GM12872 (cell line): ENCODE data around the gene TLK1.

Experiments
- CTCF ChIP-seq: IDR thresholded peaks from 3 replicates; pipeline ENCODE4 v1.5.1; 2011; ENCODE audit warnings: low read depth, mild to moderate bottlenecking, low read length, moderate library complexity; ENCODE audit not compliant: insufficient read depth

The TLK1 gene

GRCh38 chr2:171042253-171042969 lies 118.3 kb downstream of the TLK1 start:
- TF ChIP-seq CTCF: no peak

GRCh38 chr2:171036532-171036931 lies 124.2 kb downstream of the TLK1 start:
- TF ChIP-seq CTCF: no peak

GRCh38 chr2:171034315-171034714 lies 126.4 kb downstream of the TLK1 start:
- TF ChIP-seq CTCF: no peak

GRCh38 chr2:171025214-171025613 lies 135.5 kb downstream of the TLK1 start:
- no peak for TF ChIP-seq CTCF

- no peak for TF ChIP-seq CTCF
Measured at GRCh38 chr2:171018522-171018921, 142.2 kb downstream of the TLK1 start.

- no peak for TF ChIP-seq CTCF
Measured at GRCh38 chr2:171016125-171016524, 144.6 kb downstream of the TLK1 start.

- TF ChIP-seq CTCF: no peak
Measured at GRCh38 chr2:171013851-171014250, 146.8 kb downstream of the TLK1 start.
